Small intestine (tissue), 16 donors: Measurements from ENCODE around the gene C1QB. TPM values are rescaled to one million over a fixed set of nuclear protein-coding genes. Genes with fewer than 3 reads are reported as not detected.

Source experiments
- DNase-seq, 2 donors: peaks; one replicate each; pipeline versions ENCODE4 v3.0.0 to v3.0.0-alpha.2; 2013
- FAIRE-seq: peaks from 2 replicates; lab custom pipeline; 2012; peaks lifted over from hg19 to GRCh38; lab: Jason Lieb, UNC
- H3K27ac ChIP-seq, 3 donors: one replicate each; pipeline ENCODE4 v1.5.1; 2013; ENCODE audit warnings: low read length in 2 of 3, mild to moderate bottlenecking in 2 of 3, control low read depth in 1 of 3, inconsistent platforms in 1 of 3, low read depth in 1 of 3, moderate library complexity in 1 of 3
- H3K27me3 ChIP-seq, 3 donors: one replicate each; pipeline ENCODE4 v1.6.1; 2013; ENCODE audit warnings: low read length in 3 of 3, inconsistent platforms in 1 of 3; ENCODE audit not compliant: control insufficient read depth in 3 of 3, insufficient read depth in 3 of 3
- H3K36me3 ChIP-seq, 3 donors: one replicate each; pipeline ENCODE4 v1.6.1; 2013; ENCODE audit warnings: low read length in 3 of 3, inconsistent platforms in 1 of 3, low read depth in 1 of 3, mild to moderate bottlenecking in 1 of 3, moderate library complexity in 1 of 3; ENCODE audit not compliant: control insufficient read depth in 3 of 3, insufficient read depth in 2 of 3
- H3K4me1 ChIP-seq, 3 donors: one replicate each; pipeline ENCODE4 v1.6.1; 2013; ENCODE audit warnings: low read length in 2 of 3, inconsistent platforms in 1 of 3, low read depth in 1 of 3, mild to moderate bottlenecking in 1 of 3, moderate library complexity in 1 of 3; ENCODE audit not compliant: control insufficient read depth in 3 of 3, insufficient read depth in 2 of 3
- H3K4me3 ChIP-seq, 3 donors: one replicate each; pipeline ENCODE4 v1.5.1; 2013; ENCODE audit warnings: low read length in 3 of 3, control low read depth in 1 of 3, inconsistent platforms in 1 of 3, low read depth in 1 of 3, mild to moderate bottlenecking in 1 of 3, moderate library complexity in 1 of 3
- H3K9me3 ChIP-seq, 2 donors: one replicate each; pipeline ENCODE4 v1.6.1; 2013; ENCODE audit warnings: low read depth in 1 of 2, low read length in 1 of 2; ENCODE audit not compliant: control insufficient read depth in 2 of 2, insufficient read depth in 1 of 2
- WGBS, 3 donors: extraction: QIAGEN DNeasy Blood & Tissue Kit; methylation state at CpG; one replicate each; pipeline ENCODE4 v1.1.7; 2013; 5-methylcytosine and 5-hydroxymethylcytosine counted together
- long read RNA-seq, 10 donors: transcript quantifications; one replicate each; lab custom pipeline, GENCODE V29; 2026
- polyA plus RNA-seq, 4 donors: library from polyadenylated mRNA; stranded (reverse) in 3 of 4; unstranded in 1 of 4; fragments of 200-250 nt in 3 of 4; fragments of 120-200 nt in 1 of 4; gene quantifications; one replicate each; pipeline versions ENCODE4 v1.2.1 to v1.2.3, GENCODE V29; 2013
- donor health status: healthy with polysubstance abuse.
- donor health status: control.
- donor health status: control.
- donor health status: Bipolar disorder and iron deficiency.
- donor health status: healthy.

Gene C1QB
- polyA plus RNA-seq = 100 to 1,000 TPM in 2 of 4 donors, 10 to 100 TPM in 2; 33.5 to 255 (median 95.1) TPM
- long read RNA-seq, donor 1 = 0 reads
- long read RNA-seq, donor 2, transcript C1QB-203 (3 exons, 1,254 nt) = major isoform, 31 of 31 reads
- long read RNA-seq, donor 2, partial matches to known transcripts = 0 of 31 reads
- long read RNA-seq, donor 2, other reads (novel, unspliced or antisense) = 0 of 31 reads
- long read RNA-seq, donor 3, transcript C1QB-203 (3 exons, 1,254 nt) = major isoform, 48 of 68 reads
- long read RNA-seq, donor 3, partial matches to known transcripts = 19 of 68 reads
- long read RNA-seq, donor 3, other reads (novel, unspliced or antisense) = 0 of 68 reads
- long read RNA-seq, donor 4 = 0 reads
- long read RNA-seq, donor 5, transcript C1QB-203 (3 exons, 1,254 nt) = major isoform, 11 of 11 reads
- long read RNA-seq, donor 5, partial matches to known transcripts = 0 of 11 reads
- long read RNA-seq, donor 5, other reads (novel, unspliced or antisense) = 0 of 11 reads
- long read RNA-seq, donor 6, transcript C1QB-203 (3 exons, 1,254 nt) = major isoform, 32 of 32 reads
- long read RNA-seq, donor 6, partial matches to known transcripts = 0 of 32 reads
- long read RNA-seq, donor 6, other reads (novel, unspliced or antisense) = 0 of 32 reads
- long read RNA-seq, donor 7 = 0 reads
- long read RNA-seq, donor 8, partial matches to known transcripts = 0 of 2 reads
- long read RNA-seq, donor 8, other reads (novel, unspliced or antisense) = 0 of 2 reads
- long read RNA-seq, donor 9, transcript C1QB-203 (3 exons, 1,254 nt) = major isoform, 16 of 16 reads
- long read RNA-seq, donor 9, partial matches to known transcripts = 0 of 16 reads
- long read RNA-seq, donor 9, other reads (novel, unspliced or antisense) = 0 of 16 reads
- long read RNA-seq, donor 10, transcript C1QB-203 (3 exons, 1,254 nt) = major isoform, 32 of 55 reads
- long read RNA-seq, donor 10, partial matches to known transcripts = 22 of 55 reads
- long read RNA-seq, donor 10, other reads (novel, unspliced or antisense) = 0 of 55 reads

DNA sequence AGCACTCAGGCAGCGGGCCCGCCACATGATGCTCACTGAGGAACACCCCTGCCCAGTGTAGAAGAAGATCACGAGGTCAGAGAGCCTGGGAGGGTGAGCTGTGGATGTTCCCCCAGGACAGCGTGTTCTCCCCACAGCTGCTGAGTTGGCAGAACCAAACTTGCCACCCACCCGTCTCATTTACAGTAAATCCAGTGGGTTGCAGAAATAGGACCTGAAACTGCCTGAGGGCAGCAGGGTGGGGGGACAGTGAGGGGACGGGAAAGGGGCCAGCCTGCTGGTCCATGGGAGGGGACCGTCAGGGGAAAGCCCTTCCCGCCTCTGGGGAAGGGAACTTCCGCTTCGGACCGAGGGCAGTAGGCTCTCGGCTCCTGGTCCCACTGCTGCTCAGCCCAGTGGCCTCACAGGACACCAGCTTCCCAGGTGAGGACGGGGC lies at the start of gene C1QB:
C1QB (plus strand) TSS at position 356 of the 436 bp plus-strand sequence. CDS start 6,227 bp downstream, outside the sequence.
- Histone ChIP-seq H3K4me1 (no peaks in the 10 kb centered on the region), H3K36me3 (no peaks in the 10 kb centered on the region), H3K4me3 (peak within 1 kb of the TSS in 1 of 3 donors; percentile 10), H3K27me3 (peaks cover 0 to 23% (median 0%) of the 10 kb centered on the region in 3 donors), H3K27ac (peak within 1 kb of the TSS in 1 of 3 donors; percentile 32), H3K9me3 (no peaks in the 10 kb centered on the region)
- 72 to 80% (median 78%) methylated on average over 10 to 13 of the region's 13 CpGs for WGBS, 3 donors
- FAIRE-seq (no peak), DNase-seq (no peak)

- no peaks in the 10 kb centered on the region for H3K4me1 ChIP-seq
- no peaks in the 10 kb centered on the region for H3K9me3 ChIP-seq
- H3K27me3 ChIP-seq = peaks cover 0 to 39% (median 9%) of the 10 kb centered on the region in 3 donors
- DNase-seq (no peak), FAIRE-seq (no peak)
- no peaks in the 10 kb centered on the region for H3K36me3 ChIP-seq
- H3K4me3 ChIP-seq = no peak overlapping the region
- no peak overlapping the region for H3K27ac ChIP-seq
- WGBS, 3 donors = 41 to 61% (median 51%) methylated on average over 4 of the region's 4 CpGs
Observed at GRCh38 chr1:22606161-22606560, 46.9 kb upstream of the C1QB start.

GRCh38 chr1:22607154-22607553 lies 45.9 kb upstream of the C1QB start:
- DNase-seq (no peak), FAIRE-seq (no peak)
- 14 to 17% (median 17%) methylated on average over 9 to 10 of the region's 10 CpGs for WGBS, 3 donors
- Histone ChIP-seq H3K4me1 (no peaks in the 10 kb centered on the region), H3K27me3 (peaks cover 0 to 44% (median 10%) of the 10 kb centered on the region in 3 donors), H3K9me3 (no peaks in the 10 kb centered on the region), H3K4me3 (no peak overlapping the region), H3K36me3 (no peaks in the 10 kb centered on the region), H3K27ac (no peak overlapping the region)

DNA sequence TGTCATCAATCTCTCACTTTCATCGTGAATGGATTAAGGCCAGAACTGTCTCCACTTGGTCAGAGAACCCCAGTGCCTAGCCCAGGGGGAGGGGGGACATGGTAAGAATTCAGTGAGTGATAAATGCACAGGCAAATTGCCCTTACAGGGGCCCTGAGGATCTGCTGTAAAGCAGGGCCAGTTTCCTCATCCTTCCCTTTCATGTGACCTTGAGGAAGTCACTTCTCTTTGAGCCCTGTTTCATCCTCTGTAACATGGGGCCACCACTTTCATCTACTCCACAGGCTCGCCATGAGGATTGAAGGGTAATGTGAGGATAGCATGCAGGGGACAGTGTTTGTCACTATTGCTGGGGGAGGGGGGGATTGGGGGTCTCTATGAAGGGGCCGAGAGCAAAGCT lies 44.7 kb upstream of the C1QB start:
- Histone ChIP-seq H3K27ac (no peak overlapping the region), H3K4me1 (no peaks in the 10 kb centered on the region), H3K36me3 (no peaks in the 10 kb centered on the region), H3K27me3 (peaks cover 0 to 34% (median 10%) of the 10 kb centered on the region in 3 donors), H3K4me3 (no peak overlapping the region), H3K9me3 (no peaks in the 10 kb centered on the region)
- WGBS, 3 donors = 54 to 69% (median 55%) methylated on average over 3 of the region's 3 CpGs
- FAIRE-seq (no peak), DNase-seq (no peak)

DNA sequence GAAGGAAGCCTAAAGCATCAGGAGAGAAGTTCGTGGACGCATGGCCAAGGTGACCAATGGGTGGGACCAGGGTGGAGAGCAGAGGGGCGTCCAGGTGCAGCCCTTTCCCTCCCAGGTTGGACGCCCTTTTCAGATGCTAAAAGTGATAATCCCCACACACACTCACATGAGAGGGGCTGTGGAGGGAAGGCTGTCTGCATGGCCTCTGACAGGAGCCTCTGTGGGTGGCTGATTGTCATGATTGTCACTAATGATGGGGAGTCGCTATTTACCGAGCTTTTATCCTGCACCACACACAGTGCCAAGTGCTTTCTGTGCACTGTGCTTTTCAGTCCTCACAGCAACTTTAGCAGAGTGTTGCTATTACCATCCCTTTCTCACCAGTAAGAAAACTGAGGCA lies 43.7 kb upstream of the C1QB start:
- Histone ChIP-seq H3K9me3 (no peaks in the 10 kb centered on the region), H3K36me3 (no peaks in the 10 kb centered on the region), H3K4me1 (no peaks in the 10 kb centered on the region), H3K27ac (no peak overlapping the region), H3K27me3 (peaks cover 0 to 35% (median 7%) of the 10 kb centered on the region in 3 donors), H3K4me3 (no peak overlapping the region)
- DNase-seq (no peak), FAIRE-seq (no peak)
- WGBS, 3 donors = 21 to 36% (median 28%) methylated on average over 6 of the region's 6 CpGs

DNA sequence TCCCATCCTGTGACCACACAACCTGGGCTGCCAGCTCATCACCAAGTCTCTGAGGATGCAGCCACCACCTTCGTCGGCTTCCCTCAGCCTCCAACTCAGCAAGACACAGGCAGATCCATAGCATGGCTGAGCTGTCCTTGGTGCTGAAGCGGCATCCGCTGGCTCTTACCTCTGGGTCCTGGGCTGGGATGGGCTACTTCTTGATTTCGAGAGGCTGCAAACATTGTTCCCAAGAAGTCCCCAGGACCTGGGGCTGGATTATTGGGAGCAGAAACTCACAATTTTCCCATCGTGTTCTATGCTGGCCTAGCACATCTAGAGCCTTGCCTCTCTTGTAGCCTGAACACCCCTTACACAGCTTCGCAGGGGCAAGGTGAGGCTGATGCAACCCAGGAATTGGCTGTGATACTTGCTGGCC lies 41.5 kb upstream of the C1QB start:
- Histone ChIP-seq H3K4me1 (no peaks in the 10 kb centered on the region), H3K9me3 (no peaks in the 10 kb centered on the region), H3K4me3 (no peak overlapping the region), H3K27ac (no peak overlapping the region), H3K36me3 (no peaks in the 10 kb centered on the region), H3K27me3 (peaks cover 0 to 32% (median 8%) of the 10 kb centered on the region in 3 donors)
- DNase-seq (peak; percentile 15 to 75), FAIRE-seq (no peak)
- WGBS, 3 donors = 21 to 24% (median 21%) methylated on average over 7 of the region's 7 CpGs

GRCh38 chr1:22612671-22613571 lies 40.1 kb upstream of the C1QB start:
- Histone ChIP-seq H3K4me1 (no peaks in the 10 kb centered on the region), H3K9me3 (no peaks in the 10 kb centered on the region), H3K27ac (no peak overlapping the region), H3K36me3 (no peaks in the 10 kb centered on the region), H3K4me3 (no peak overlapping the region), H3K27me3 (peaks cover 0 to 34% (median 11%) of the 10 kb centered on the region in 3 donors)
- DNase-seq (no peak), FAIRE-seq (no peak)
- 37 to 49% (median 40%) methylated on average over 12 of the region's 12 CpGs for WGBS, 3 donors
